Iris pigment epithelial cell (primary cell): ENCODE results near the gene RNASE1.
"Not testable (repeated sequence)": the region's sequence is repeated elsewhere in the genome, so short reads cannot be mapped to it uniquely, and the experiment has no call there.

Experiments used
- DNase-seq: peaks from one replicate; pipeline ENCODE4 v3.0.0-alpha.2; 2011; ENCODE audit warnings: low read depth

The RNASE1 gene

DNA sequence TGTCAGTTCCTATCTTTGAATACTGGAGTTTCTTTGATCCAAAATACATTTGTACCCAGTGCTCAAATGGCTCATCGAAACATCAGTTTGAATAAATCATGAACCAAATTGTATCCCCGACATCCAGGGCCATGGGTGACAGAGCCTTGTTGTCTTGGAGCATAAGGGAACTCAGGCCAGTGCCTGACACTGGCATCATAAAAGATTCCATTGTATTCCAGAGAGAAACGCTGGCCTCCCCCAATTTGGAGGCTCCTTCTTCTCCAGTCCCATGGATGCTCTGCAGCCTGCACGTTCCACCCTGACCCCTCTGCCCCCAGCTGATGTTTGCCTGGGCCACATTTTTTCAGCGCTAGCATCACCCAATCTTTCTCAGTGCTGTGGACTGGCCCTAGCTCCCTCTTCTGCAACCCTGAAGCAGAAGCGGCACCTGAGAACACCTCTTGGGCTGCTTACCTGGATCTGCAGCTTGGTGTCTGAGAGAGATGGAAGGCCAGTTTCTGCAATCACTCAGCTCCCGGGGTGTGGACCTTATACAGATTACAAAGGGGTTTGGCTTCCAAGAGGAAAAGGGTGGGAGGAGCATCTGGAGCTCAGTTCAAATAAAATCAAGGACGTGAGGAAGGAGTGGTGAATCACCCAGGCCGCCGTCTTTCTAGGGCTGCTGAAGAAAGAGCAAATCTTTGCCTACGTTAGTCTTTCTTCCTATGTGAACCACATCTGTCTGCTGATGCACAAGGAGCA, at the start of gene RNASE1:
TSS of gene RNASE1 (minus strand) at position 504 of the 744 bp plus-strand sequence. CDS start 776 bp downstream, outside the sequence.
- DNase-seq: no peak

DNA sequence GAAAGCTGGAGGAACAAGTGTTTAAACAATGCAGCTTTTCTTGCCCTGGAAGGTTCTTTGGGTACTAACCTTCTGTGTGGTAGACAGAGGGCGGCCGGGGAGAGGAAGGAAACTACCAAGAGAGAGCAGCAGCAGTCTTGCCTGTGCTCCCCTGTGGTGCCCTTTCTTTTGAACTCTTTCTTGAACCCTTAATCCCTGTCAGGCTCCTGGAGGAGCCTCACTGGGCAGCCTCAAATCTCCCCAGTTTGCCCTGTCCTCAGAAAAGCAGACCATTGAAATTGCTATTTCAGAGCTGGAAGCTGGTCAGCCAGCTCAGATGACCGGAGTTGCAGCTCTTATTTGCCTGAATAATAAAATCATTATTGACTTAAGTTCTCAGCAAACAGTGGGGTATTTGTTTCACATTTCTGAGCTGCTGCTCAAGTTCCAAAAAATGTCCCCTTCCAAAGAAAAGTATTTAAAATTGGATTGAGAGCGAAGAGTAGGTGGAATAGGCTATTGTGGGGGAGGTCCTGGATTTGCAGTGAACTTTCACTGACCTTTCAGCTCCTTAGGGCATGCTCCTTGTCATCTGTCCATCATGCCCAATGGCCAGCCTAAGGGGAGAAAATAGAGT, 46.4 kb upstream of the RNASE1 start:
- DNase-seq: no peak

DNA sequence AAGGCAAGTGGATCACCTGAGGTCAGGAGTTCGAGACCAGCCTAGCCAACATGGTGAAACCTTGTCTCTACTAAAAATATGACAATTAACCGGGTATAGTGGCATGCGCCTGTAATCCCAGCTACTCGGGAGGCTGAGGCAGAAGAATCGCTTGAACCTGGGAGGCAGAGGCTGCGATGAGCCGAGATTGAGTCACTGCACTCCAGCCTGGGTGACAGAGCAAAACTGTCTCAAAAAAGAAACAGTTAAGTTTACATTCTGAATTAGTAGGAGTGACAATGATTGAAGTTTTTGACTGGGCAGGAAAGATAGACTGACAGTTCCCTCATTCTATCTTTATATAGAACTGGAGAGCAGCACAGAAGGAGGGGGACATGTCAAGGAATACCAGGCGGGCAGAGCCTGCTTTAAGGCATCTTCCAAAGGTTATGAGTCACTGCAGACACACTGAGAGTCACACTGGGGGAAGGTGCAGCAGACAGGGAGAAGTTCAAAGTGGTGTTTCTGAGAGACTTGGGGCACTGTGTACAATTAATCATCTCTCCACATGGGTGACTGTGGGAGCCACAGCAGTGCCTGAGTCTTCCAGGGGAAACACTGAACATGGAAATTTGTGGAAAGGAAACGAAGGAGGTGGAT, 45.8 kb upstream of the RNASE1 start:
- peak; percentile 20 for DNase-seq

GRCh38 chr14:20846560-20846959, 43.9 kb upstream of the RNASE1 start:
- DNase-seq: no peak

DNA sequence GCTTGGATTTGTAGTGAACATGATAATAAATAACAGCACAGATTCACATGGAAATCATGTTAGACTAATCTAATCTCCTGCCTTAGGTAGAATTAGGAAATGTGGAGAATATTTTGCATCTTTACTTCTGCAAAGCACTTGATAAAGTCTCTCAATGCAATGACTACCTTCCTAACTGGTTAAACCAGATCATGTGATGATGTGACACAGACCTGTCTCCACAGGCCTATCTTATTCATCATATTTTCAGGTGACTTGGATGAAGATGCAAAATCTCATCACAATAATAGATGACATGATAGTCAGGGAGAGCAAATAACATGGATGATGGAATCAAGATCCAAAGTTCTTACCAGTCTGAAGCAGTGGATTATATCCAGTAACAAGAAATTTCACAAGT, 38.5 kb upstream of the RNASE1 start:
- DNase-seq: no peak

DNA sequence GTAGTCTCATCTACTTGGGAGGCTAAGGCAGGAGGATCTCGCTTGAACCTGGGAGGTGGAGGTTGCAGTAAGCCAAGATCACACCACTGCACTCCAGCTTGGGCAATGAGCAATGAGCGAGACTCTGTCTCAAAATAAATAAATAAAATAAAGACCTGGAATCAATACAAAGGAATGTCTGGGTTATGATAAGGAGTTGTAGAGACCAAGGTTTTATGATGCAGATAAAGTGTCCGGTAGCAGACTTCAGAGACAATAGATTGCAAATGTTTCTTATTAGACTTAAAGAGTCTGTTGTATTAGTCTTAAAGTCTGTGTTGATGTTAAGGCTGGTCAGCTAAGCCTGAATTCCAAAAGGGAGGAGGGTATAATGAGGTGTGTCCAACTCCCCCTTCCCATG, 35.2 kb upstream of the RNASE1 start:
- DNase-seq: peak; percentile 3

DNA sequence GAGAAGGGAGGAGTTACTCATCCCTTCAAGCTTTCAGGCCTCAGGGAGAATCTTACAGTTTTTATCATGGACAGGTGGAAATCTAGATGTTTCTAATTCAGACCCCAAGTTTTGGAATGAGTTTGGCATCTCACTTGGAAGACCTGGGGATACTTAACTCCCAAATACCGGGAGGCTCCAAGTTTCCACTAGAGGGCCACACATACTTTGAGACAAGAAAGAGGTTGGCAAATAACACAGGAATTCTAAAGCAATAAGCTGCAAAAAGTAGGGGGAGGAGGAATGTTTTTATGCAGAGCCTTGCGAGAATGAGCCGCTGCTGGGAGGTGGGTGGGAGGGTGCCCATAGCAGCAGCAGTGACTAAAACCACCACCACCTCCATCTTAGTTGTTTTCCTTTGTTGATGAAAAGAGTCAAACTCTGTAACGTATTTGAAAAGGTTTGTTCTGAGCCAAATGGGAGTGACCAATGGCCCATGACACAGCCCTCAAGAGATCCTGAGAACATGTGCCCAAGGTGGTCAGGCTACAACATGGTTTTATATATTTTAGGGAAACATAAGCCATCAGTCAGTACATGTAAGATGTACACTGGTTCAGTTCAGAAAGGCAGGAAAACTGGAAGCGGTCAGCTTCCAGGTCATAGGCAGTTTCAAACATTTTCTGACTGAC, 34.2 kb upstream of the RNASE1 start:
- DNase-seq: peak; percentile 47

GRCh38 chr14:20834899-20835298, 32.3 kb upstream of the RNASE1 start:
- DNase-seq: no peak

DNA sequence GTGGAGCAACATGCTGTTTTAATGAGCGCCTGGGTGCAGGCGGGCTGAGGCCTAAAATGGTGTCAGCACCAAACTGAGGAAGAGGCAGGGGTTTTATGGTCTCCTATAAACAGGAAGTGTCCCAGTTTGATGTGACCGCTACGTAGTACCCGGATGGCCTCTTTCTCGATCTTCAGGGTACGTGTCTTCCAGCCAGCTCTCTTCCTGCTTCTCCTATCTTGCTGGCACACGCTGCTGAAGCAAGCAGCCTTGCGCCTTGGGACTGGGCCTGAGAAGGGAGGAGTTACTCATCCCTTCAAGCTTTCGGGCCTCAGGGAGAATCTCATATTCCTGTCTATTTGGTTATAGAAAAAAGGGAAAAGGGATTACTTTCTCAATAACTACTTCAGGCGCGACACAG, 28.2 kb upstream of the RNASE1 start:
- no peak for DNase-seq

GRCh38 chr14:20828024-20828694, 25.5 kb upstream of the RNASE1 start:
- not testable (repeated sequence) for DNase-seq

GRCh38 chr14:20827326-20827725, 24.7 kb upstream of the RNASE1 start:
- DNase-seq: no peak

- not testable (repeated sequence) for DNase-seq
These were observed 24.0 kb upstream of the RNASE1 start for GRCh38 chr14:20826666-20827065.

DNA sequence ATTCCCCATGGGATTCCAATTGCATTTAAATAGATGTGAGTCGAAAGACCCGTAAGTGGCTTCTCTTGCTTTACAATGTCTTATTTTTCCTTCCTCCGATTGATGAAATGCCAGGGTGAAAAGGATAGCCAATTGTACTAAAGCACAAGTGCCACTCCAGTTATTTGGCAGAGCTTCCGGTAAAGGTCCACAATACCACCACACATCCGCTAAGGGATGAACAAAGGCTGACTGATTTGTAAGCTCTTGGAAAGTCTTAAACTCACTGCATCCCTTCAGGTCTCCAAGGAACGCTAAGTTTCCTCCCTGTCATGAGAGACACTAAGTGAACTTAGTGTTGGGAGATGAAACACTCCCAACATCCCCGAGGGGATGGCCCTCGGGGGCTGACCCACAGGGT, 21.2 kb upstream of the RNASE1 start:
- DNase-seq: no peak

DNA sequence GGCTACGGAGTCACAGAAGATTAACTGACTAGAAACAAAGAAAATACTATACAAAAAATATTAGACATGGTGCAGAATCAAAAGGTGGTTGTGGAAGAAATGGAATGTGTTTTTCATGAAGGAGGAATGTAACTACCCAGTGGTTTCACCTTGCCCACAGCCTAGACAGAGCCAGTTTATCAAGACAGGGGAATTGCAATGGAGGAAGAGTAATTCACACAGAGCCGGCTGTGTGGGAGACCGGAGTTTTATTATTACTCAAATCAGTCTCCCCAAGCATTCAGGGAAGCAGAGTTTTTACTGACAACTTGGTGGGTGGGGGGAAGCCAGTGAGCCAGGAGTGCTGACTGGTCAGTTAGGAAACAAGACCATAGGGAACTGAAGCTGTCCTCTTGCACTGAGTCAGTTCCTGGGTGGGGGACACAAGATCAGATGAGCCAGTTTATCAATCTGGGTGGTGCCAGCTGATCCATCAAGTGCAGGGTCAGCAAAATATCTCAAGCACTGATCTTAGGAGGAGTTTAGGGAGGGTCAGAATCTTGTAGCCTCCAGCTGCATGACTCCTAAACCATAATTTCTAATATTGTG, 19.0 kb upstream of the RNASE1 start:
- not testable (repeated sequence) for DNase-seq

DNA sequence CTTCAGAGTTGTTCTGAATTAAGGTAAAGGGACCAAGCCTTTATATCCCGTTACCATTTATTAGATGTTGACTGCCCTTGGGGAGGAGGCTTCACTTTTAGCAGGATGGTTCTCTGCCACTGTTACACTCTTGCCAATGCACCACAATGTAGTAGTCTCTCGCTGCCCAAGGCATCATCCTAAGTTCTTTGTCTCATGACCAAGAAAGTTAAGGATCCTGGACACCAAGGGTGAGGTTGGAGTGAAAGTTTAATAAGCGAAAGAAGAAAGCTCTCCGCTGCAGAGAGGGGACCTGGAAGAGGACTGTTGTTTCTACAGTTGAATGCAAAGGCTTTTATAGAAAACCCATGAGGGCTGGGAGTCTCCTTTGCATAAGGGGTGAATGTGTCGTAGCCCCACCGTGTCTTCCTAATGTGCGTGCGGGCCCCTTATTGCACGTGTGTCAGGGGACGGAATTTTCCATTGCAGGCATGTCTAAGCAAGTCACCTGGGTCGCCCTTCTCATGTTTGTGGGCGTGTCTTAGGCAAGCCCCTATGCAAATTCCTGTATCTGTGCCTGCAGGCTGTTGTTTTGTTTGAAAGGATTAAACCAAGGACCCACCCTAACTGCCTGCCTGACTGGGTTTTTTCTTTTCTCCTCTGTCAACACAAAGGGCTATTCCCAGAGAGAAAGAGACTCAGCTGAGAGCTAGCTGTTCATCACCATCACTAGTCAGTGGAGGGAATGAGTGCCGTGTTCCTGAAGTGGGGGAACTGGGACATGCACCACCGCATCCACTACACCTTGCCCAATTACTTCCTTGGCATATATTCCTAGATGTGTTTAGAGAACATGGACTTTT, 17.6 kb upstream of the RNASE1 start:
- DNase-seq: no peak

GRCh38 chr14:20818861-20819260, 16.2 kb upstream of the RNASE1 start:
- peak; percentile 4 for DNase-seq

GRCh38 chr14:20815946-20816345, 13.3 kb upstream of the RNASE1 start:
- not testable (repeated sequence) for DNase-seq

DNA sequence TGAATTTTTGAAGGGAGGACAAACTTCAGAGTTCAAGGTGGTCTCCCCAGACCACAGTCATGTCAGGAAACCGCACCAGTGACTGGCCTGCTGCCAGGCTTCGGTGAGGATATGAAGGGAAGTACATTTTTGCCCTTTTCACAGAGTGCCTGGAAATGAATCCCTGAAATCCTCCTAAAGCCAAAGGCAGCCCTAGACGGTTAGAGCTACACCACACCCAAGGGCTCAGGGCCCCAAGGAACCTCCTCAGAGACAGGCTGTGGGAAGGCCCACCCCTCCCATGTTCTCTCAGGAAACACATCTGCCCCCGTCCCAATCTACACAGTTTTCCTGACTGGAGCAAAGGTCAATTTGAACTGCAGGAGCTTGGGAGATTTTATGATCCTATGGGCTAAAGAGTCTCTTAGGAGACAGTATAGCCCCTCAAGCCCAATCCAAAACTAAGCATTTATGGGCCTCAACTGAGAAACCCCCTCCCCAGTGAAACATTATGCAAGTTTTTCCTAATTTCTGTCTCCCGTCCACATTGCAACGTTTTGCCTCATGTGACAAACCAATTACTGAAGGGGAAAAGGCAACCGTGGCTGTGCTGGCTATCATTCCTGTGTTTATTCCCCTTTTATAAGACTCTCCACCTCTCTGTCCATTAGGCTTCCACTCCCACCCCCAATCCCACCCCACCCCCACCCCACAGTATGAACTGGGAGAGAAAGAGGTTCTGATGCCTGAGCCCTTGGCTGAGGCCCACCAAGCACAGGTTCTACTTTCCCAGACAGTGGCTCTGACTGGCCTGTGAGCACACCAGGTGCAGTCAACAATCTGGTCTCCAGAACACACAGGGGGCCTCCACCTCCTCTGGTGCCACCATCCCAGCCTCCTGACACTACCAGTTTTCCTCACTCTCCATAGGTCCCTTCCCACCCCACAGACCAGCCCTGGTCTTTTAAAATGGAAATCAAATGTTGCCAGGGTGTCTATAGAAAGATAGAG, 9.6 kb upstream of the RNASE1 start:
- DNase-seq: no peak

GRCh38 chr14:20809917-20810316, 7.3 kb upstream of the RNASE1 start:
- no peak for DNase-seq

- no peak for DNase-seq
These were observed 5.5 kb upstream of the RNASE1 start for GRCh38 chr14:20808162-20808483.
